ENCODE data around the gene DNAJC27. TPM values are rescaled to one million over a fixed set of nuclear protein-coding genes. Genes with fewer than 3 reads are reported as not detected.

DNAJC27 gene
- total and polyA plus RNA-seq, 2 donors (not counting 1 experiment from before 2014, with no cell fraction given) = 6.0 to 16.6 TPM

GRCh38 chr2:24984912-24985311 is 13.2 kb upstream of the DNAJC27 start:
- Mint-ChIP-seq H3K4me3 (no peak overlapping the region), H3K4me1 (no peaks in the 10 kb centered on the region), H3K27ac (no peak overlapping the region), H3K27me3 (peaks cover 12% of the 10 kb centered on the region), H3K9me3 (ENCODE audit: insufficient read depth) (no peaks in the 10 kb centered on the region)
- POLR2A ChIA-PET = no interaction called here
- Histone ChIP-seq H3K9ac (ENCODE audit: low read length) (no peak overlapping the region), H3K79me2 (ENCODE audit: control insufficient read depth, insufficient read depth, low read length) (no peaks in the 10 kb centered on the region), H3K4me3 (ENCODE audit: control extremely low read depth in 1 of 5, extremely low read depth in 1 of 5, insufficient read depth in 1 of 5, low read depth in 2 of 5, low read length in 4 of 5) (no peak overlapping the region), H3K27me3 (replicated peaks in 1 of 4; ENCODE audit: control extremely low read depth in 1 of 4, control insufficient read depth in 3 of 4, insufficient read depth in 4 of 4, low read length in 3 of 4) (no peaks in the 10 kb centered on the region), H3K27ac (ENCODE audit: low read length in 2 of 2) (no peak overlapping the region), H2AFZ (ENCODE audit: insufficient read depth, low read depth, low read length, poor library complexity, severe bottlenecking) (no peak overlapping the region), H3K9me3 (ENCODE audit: control extremely low read depth in 1 of 3, control insufficient read depth in 2 of 3, insufficient read depth in 1 of 3, low read length in 2 of 3) (no peaks in the 10 kb centered on the region), H3K4me1 (ENCODE audit: control insufficient read depth in 2 of 2, insufficient read depth in 2 of 2, low read length in 2 of 2) (no peaks in the 10 kb centered on the region), H3K4me2 (replicated peaks; ENCODE audit: low read depth, low read length, poor library complexity, severe bottlenecking) (no peak overlapping the region), H3K36me3 (replicated peaks in 1 of 2; ENCODE audit: control extremely low read depth in 1 of 2, control insufficient read depth in 1 of 2, extremely low read depth in 1 of 2, insufficient read depth in 2 of 2, low read length in 1 of 2) (no peaks in the 10 kb centered on the region), H4K20me1 (ENCODE audit: control insufficient read depth, insufficient read depth, low read length, poor library complexity, severe bottlenecking) (no peaks in the 10 kb centered on the region)
- CTCF ChIA-PET = no interaction called here
- 3% methylated on average over 7 of the region's 8 CpGs for WGBS (ENCODE audit: insufficient coverage)
- no peak for TF ChIP-seq EZH2 (IDR thresholded peaks at IDR 0.05; ENCODE audit: borderline replicate concordance, insufficient read depth, low read depth, low read length, poor library complexity, severe bottlenecking)
- TF ChIP-seq, protein P1, sequence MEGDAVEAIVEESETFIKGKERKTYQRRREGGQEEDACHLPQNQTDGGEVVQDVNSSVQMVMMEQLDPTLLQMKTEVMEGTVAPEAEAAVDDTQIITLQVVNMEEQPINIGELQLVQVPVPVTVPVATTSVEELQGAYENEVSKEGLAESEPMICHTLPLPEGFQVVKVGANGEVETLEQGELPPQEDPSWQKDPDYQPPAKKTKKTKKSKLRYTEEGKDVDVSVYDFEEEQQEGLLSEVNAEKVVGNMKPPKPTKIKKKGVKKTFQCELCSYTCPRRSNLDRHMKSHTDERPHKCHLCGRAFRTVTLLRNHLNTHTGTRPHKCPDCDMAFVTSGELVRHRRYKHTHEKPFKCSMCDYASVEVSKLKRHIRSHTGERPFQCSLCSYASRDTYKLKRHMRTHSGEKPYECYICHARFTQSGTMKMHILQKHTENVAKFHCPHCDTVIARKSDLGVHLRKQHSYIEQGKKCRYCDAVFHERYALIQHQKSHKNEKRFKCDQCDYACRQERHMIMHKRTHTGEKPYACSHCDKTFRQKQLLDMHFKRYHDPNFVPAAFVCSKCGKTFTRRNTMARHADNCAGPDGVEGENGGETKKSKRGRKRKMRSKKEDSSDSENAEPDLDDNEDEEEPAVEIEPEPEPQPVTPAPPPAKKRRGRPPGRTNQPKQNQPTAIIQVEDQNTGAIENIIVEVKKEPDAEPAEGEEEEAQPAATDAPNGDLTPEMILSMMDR (IDR thresholded peaks at IDR 0.05) = no peak
- intact Hi-C loops (cut with micrococcal nuclease) = no loop called here
- ATAC-seq (ENCODE audit: low read depth) (no peak), DNase-seq (no peak)

DNA sequence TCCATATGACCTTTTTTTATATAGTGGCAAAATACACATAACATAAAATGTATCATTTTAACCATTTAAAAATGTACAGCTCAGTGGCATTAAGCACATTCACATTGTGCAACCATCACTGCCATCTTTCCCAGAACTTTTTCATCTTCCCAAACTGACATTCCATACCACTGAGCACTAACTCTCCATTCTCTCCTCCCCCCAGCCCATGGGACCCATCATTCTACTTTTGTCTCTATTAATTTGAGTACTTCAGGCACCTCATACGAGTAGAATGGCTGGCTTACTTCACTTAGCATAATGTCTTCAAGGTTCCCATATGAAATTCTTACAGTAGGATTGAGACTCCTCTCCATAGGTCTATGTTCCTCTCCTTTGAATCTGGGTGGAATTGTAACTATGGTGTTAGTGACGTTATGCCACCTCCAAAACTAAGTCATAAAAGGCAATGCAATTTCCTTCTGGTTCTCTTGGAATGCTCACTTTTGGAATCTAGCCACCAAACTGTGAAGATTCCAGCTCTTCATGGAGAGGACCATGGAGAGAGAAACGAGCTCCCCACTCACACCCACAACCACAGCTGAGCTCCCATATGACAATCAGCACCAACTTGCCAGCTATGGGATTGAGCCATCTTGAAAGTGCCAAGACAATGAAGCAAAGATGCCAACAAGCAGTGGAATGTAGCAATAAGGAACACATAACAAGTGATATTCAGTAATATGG is 9.8 kb upstream of the DNAJC27 start:
- H3K9ac ChIP-seq (ENCODE audit: low read length) = no peak overlapping the region
- H4K20me1 ChIP-seq (ENCODE audit: control insufficient read depth, insufficient read depth, low read length, poor library complexity, severe bottlenecking) = no peaks in the 10 kb centered on the region
- H3K9me3 ChIP-seq (ENCODE audit: control extremely low read depth in 1 of 3, control insufficient read depth in 2 of 3, insufficient read depth in 1 of 3, low read length in 2 of 3) = no peaks in the 10 kb centered on the region
- TF ChIP-seq, protein P1 (IDR thresholded peaks at IDR 0.05) = no peak
- no peak for TF ChIP-seq EZH2 (IDR thresholded peaks at IDR 0.05; ENCODE audit: borderline replicate concordance, insufficient read depth, low read depth, low read length, poor library complexity, severe bottlenecking)
- H2AFZ ChIP-seq (ENCODE audit: insufficient read depth, low read depth, low read length, poor library complexity, severe bottlenecking) = no peak overlapping the region
- POLR2A ChIA-PET = no interaction called here
- H3K27me3 ChIP-seq (replicated peaks in 1 of 4; ENCODE audit: control extremely low read depth in 1 of 4, control insufficient read depth in 3 of 4, insufficient read depth in 4 of 4, low read length in 3 of 4) = no peaks in the 10 kb centered on the region
- H3K4me3 ChIP-seq (ENCODE audit: control extremely low read depth in 1 of 5, extremely low read depth in 1 of 5, insufficient read depth in 1 of 5, low read depth in 2 of 5, low read length in 4 of 5) = no peak overlapping the region
- no peaks in the 10 kb centered on the region for H3K36me3 ChIP-seq (replicated peaks in 1 of 2; ENCODE audit: control extremely low read depth in 1 of 2, control insufficient read depth in 1 of 2, extremely low read depth in 1 of 2, insufficient read depth in 2 of 2, low read length in 1 of 2)
- CTCF ChIA-PET = no interaction called here
- H3K79me2 ChIP-seq (ENCODE audit: control insufficient read depth, insufficient read depth, low read length) = no peaks in the 10 kb centered on the region
- intact Hi-C loops (cut with micrococcal nuclease) = no loop called here
- no peaks in the 10 kb centered on the region for H3K9me3 Mint-ChIP-seq (ENCODE audit: insufficient read depth)
- H3K27ac ChIP-seq (ENCODE audit: low read length in 2 of 2) = no peak overlapping the region
- no CpG with 5 or more reads among the region's 3 CpGs for WGBS (ENCODE audit: insufficient coverage)
- H3K27me3 Mint-ChIP-seq = peaks cover 12% of the 10 kb centered on the region
- no peaks in the 10 kb centered on the region for H3K4me1 Mint-ChIP-seq
- no peak overlapping the region for H3K27ac Mint-ChIP-seq
- ATAC-seq (ENCODE audit: low read depth) (no peak), DNase-seq (no peak)
- H3K4me1 ChIP-seq (ENCODE audit: control insufficient read depth in 2 of 2, insufficient read depth in 2 of 2, low read length in 2 of 2) = no peaks in the 10 kb centered on the region
- no peak overlapping the region for H3K4me2 ChIP-seq (replicated peaks; ENCODE audit: low read depth, low read length, poor library complexity, severe bottlenecking)
- no peak overlapping the region for H3K4me3 Mint-ChIP-seq

Measured in B cell (primary cell).